ACC112 (cell line): ENCODE data around the gene PARD6B.
"Not testable (repeated sequence)": the region's sequence is repeated elsewhere in the genome, so short reads cannot be mapped to it uniquely, and the experiment has no call there.

ENCODE experiments used
- H2AFZ ChIP-seq: fragments of 200-600 bp; sonication (generic); one replicate; pipeline ENCODE4 v1.6.0; 2017; ENCODE audit warnings: antibody characterized with exemption, low read length; ENCODE audit not compliant: unreplicated experiment
- H3K27ac ChIP-seq: fragments of 200-600 bp; sonication (generic); 2 replicates; pipeline ENCODE4 v1.5.1; 2014; ENCODE audit warnings: low read depth, mild to moderate bottlenecking, antibody characterized with exemption, low read length, moderate library complexity
- H3K27me3 ChIP-seq: fragments of 200-600 bp; sonication (generic); 2 replicates; pipeline ENCODE4 v1.6.1; 2014; ENCODE audit warnings: mild to moderate bottlenecking, antibody characterized with exemption, low read length, moderate library complexity, mixed read lengths; ENCODE audit not compliant: insufficient read depth
- H3K36me3 ChIP-seq: fragments of 200-600 bp; sonication (generic); 2 replicates; pipeline ENCODE4 v1.6.1; 2016; ENCODE audit warnings: mild to moderate bottlenecking, antibody characterized with exemption, low read length, moderate library complexity, mixed read lengths; ENCODE audit not compliant: insufficient read depth
- H3K4me1 ChIP-seq: fragments of 200-600 bp; sonication (generic); one replicate; pipeline ENCODE4 v1.6.1; 2016; ENCODE audit warnings: low read length, mixed read lengths; ENCODE audit not compliant: insufficient read depth, unreplicated experiment, control insufficient read depth
- H3K4me3 ChIP-seq: fragments of 200-600 bp; sonication (generic); 2 replicates; pipeline ENCODE4 v1.5.1; 2014; ENCODE audit warnings: mild to moderate bottlenecking, low read depth, low read length
- H3K79me2 ChIP-seq: fragments of 200-600 bp; sonication (generic); one replicate; pipeline ENCODE4 v1.6.0; 2016; ENCODE audit warnings: low read length; ENCODE audit not compliant: control insufficient read depth, unreplicated experiment, insufficient read depth

PARD6B gene

GRCh38 chr20:50704514-50704913 is 26.9 kb upstream of the PARD6B start:
- no peaks in the 10 kb centered on the region for H3K4me1 ChIP-seq
- H3K27ac ChIP-seq = no peak overlapping the region
- no peaks in the 10 kb centered on the region for H3K36me3 ChIP-seq
- no peak overlapping the region for H2AFZ ChIP-seq
- H3K27me3 ChIP-seq = no peaks in the 10 kb centered on the region
- H3K4me3 ChIP-seq = no peak overlapping the region
- no peaks in the 10 kb centered on the region for H3K79me2 ChIP-seq

GRCh38 chr20:50704971-50705370 is 26.4 kb upstream of the PARD6B start:
- H3K79me2 ChIP-seq = no peaks in the 10 kb centered on the region
- no peaks in the 10 kb centered on the region for H3K27me3 ChIP-seq
- H3K27ac ChIP-seq = no peak overlapping the region
- H3K4me1 ChIP-seq = no peaks in the 10 kb centered on the region
- no peak overlapping the region for H3K4me3 ChIP-seq
- H2AFZ ChIP-seq = no peak overlapping the region
- H3K36me3 ChIP-seq = no peaks in the 10 kb centered on the region

- H3K79me2 ChIP-seq = no peaks in the 10 kb centered on the region
- no peak overlapping the region for H2AFZ ChIP-seq
- H3K36me3 ChIP-seq = no peaks in the 10 kb centered on the region
- peaks cover 12% of the 10 kb centered on the region for H3K4me1 ChIP-seq
- H3K27ac ChIP-seq = no peak overlapping the region
- no peaks in the 10 kb centered on the region for H3K27me3 ChIP-seq
- H3K4me3 ChIP-seq = no peak overlapping the region
Observed at GRCh38 chr20:50708845-50709635, 22.3 kb upstream of the PARD6B start.

GRCh38 chr20:50709636-50709973 is 21.8 kb upstream of the PARD6B start:
- Histone ChIP-seq H3K4me3 (no peak overlapping the region), H3K27me3 (no peaks in the 10 kb centered on the region), H3K27ac (no peak overlapping the region), H3K36me3 (no peaks in the 10 kb centered on the region), H3K4me1 (peaks cover 12% of the 10 kb centered on the region), H2AFZ (no peak overlapping the region), H3K79me2 (no peaks in the 10 kb centered on the region)

- Histone ChIP-seq H3K4me3 (no peak overlapping the region), H2AFZ (no peak overlapping the region), H3K4me1 (peaks cover 12% of the 10 kb centered on the region), H3K27me3 (no peaks in the 10 kb centered on the region), H3K79me2 (no peaks in the 10 kb centered on the region), H3K36me3 (no peaks in the 10 kb centered on the region), H3K27ac (no peak overlapping the region)
Observed at GRCh38 chr20:50710492-50711063, 20.8 kb upstream of the PARD6B start.

- no peaks in the 10 kb centered on the region for H3K27me3 ChIP-seq
- H3K27ac ChIP-seq = no peak overlapping the region
- no peaks in the 10 kb centered on the region for H3K36me3 ChIP-seq
- peaks cover 12% of the 10 kb centered on the region for H3K4me1 ChIP-seq
- no peak overlapping the region for H2AFZ ChIP-seq
- H3K4me3 ChIP-seq = no peak overlapping the region
- H3K79me2 ChIP-seq = no peaks in the 10 kb centered on the region
Observed at GRCh38 chr20:50711113-50711825, 20.1 kb upstream of the PARD6B start.

- H3K36me3 ChIP-seq = no peaks in the 10 kb centered on the region
- H3K27ac ChIP-seq = no peak overlapping the region
- no peaks in the 10 kb centered on the region for H3K79me2 ChIP-seq
- no peak overlapping the region for H3K4me3 ChIP-seq
- no peaks in the 10 kb centered on the region for H3K27me3 ChIP-seq
- H2AFZ ChIP-seq = no peak overlapping the region
- peaks cover 14% of the 10 kb centered on the region for H3K4me1 ChIP-seq
Observed at GRCh38 chr20:50712771-50713656, 18.4 kb upstream of the PARD6B start.

GRCh38 chr20:50713657-50714101 is 17.7 kb upstream of the PARD6B start:
- Histone ChIP-seq H3K4me1 (peaks cover 18% of the 10 kb centered on the region), H3K4me3 (no peak overlapping the region), H2AFZ (no peak overlapping the region), H3K36me3 (no peaks in the 10 kb centered on the region), H3K27ac (no peak overlapping the region), H3K27me3 (no peaks in the 10 kb centered on the region), H3K79me2 (no peaks in the 10 kb centered on the region)

- peaks cover 18% of the 10 kb centered on the region for H3K4me1 ChIP-seq
- not testable (repeated sequence) for H3K36me3 ChIP-seq, H3K27me3 ChIP-seq, H3K4me3 ChIP-seq, H3K27ac ChIP-seq, H3K79me2 ChIP-seq, H2AFZ ChIP-seq
Observed at GRCh38 chr20:50714426-50714825, 17.0 kb upstream of the PARD6B start.

- H3K79me2 ChIP-seq = no peaks in the 10 kb centered on the region
- no peak overlapping the region for H3K27ac ChIP-seq
- no peaks in the 10 kb centered on the region for H3K27me3 ChIP-seq
- no peaks in the 10 kb centered on the region for H3K36me3 ChIP-seq
- no peak overlapping the region for H2AFZ ChIP-seq
- H3K4me3 ChIP-seq = no peak overlapping the region
- H3K4me1 ChIP-seq = peaks cover 12% of the 10 kb centered on the region
Observed at GRCh38 chr20:50715694-50716093, 15.7 kb upstream of the PARD6B start.
